ENCODE results near the gene TOM1L2.
"Not testable (repeated sequence)": the region's sequence is repeated elsewhere in the genome, so short reads cannot be mapped to it uniquely, and the experiment has no call there.

The TOM1L2 gene

DNA sequence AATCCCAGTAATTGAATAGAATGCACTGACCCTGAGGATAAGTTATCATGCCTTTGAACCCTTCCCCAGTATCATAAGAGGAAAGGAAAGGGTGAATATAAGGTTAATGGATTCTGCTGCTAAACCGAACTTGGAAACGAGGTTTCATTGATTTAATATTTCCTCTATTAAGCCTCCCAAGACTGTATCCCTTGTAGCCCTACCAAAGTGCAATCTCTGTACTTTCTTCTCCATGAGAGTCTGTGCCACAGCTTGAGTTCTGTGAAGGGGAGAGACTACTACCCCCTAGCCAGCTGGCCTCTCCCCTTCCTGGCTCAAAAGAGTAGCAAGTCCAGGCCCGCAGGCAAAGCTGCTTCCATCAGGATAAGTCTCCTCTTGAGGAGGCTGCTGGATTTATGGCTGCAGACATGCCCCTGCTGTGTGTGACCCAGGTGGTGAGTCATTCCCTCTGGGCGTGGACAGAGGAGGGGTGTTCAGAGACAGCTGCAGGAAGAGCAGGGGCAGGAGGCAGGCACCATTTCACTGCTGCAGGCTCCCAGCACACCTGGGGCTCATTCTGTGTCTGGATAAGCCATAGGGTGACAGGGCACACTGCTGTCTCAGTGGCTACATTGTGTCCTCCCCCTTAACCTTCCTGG lies 58.4 kb downstream of the TOM1L2 start:
- Histone ChIP-seq H3K4me1 (ENCODE audit: insufficient read depth, low read length) (0 out of 2 replicates have a peak, but pooled peaks cover under 1% of the 10 kb centered on the region), H3K27ac (ENCODE audit: low read length) (no peak overlapping the region), H3K9ac (ENCODE audit: low read depth, low read length) (no peak overlapping the region), H3K27me3 (ENCODE audit: insufficient read depth, low read length) (no peaks in the 10 kb centered on the region), H3K36me3 (ENCODE audit: insufficient read depth, low read depth, low read length) (no peaks in the 10 kb centered on the region), H3K4me3 (ENCODE audit: low read length) (no peak overlapping the region), H3K9me3 (ENCODE audit: insufficient read depth, low read depth, low read length) (no peaks in the 10 kb centered on the region)

DNA sequence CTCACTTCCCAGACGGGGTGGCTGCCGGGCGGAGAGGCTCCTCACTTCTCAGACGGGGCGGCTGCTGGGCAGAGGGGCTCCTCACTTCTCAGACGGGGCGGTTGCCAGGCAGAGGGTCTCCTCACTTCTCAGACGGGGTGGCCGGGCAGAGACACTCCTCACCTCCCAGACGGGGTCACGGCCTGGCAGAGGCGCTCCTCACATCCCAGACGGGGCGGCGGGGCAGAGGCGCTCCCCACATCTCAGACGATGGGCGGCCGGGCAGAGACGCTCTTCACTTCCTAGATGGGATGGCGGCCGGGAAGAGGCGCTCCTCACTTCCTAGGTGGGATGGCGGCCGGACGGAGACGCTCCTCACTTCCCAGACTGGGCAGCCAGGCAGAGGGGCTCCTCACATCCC lies 59.9 kb downstream of the TOM1L2 start:
- H3K27ac ChIP-seq (ENCODE audit: low read length); H3K36me3 ChIP-seq (ENCODE audit: insufficient read depth, low read depth, low read length); H3K9me3 ChIP-seq (ENCODE audit: insufficient read depth, low read depth, low read length); H3K4me1 ChIP-seq (ENCODE audit: insufficient read depth, low read length); H3K9ac ChIP-seq (ENCODE audit: low read depth, low read length); H3K4me3 ChIP-seq (ENCODE audit: low read length); H3K27me3 ChIP-seq (ENCODE audit: insufficient read depth, low read length): not testable (repeated sequence)

DNA sequence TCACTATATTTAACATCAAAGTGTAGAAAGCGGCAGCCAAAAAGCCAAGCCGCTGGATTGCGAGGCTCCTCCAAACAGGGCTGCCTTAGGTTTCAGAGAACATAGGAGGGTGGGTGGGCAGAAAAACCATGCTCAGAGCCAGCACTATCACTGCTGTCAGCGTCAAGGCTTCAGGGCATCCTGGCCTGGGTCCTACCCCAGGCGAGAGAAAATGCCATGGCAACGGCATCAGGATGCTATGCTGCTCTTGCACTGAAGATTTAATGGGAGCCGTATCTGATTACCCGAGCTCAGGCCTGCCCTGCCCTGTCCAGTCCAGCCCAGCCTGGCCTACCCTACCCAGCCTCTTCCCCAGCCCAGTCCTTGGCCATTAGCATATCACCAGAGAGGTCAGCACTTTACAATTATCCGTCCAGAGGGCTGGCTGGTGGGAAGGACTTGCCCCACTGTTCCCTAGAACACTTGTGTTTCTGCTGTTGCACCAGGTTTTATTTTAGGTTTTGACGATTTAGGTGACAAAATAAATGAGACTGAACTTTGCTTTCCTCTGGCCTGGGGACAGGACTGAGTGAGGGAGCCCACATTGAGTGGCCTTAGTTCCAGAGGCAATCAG lies 61.1 kb downstream of the TOM1L2 start:
- no peak overlapping the region for H3K27ac ChIP-seq (ENCODE audit: low read length)
- no peaks in the 10 kb centered on the region for H3K9me3 ChIP-seq (ENCODE audit: insufficient read depth, low read depth, low read length)

DNA sequence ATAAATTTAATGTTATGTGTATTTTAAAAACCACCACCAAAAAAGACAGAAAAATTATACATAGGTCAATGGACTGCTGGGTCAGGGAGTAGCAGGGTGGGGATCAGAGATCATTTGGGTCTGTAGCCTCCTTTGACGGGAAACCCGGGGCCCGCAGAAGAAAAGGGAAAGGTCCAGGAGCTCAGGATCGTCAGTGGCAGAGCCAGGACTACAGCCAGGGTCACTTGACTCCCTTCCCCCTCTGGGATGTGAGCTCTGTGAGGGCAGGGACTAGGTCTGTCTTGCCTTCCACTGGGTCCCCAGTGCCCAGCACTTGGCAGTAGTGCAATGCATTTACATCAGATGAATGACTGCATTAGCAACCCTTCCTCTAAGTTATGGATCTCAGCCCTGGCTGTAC lies 62.1 kb downstream of the TOM1L2 start:
- Histone ChIP-seq H3K27me3 (ENCODE audit: insufficient read depth, low read length) (no peaks in the 10 kb centered on the region), H3K4me3 (ENCODE audit: low read length) (no peak overlapping the region), H3K4me1 (ENCODE audit: insufficient read depth, low read length) (no peaks in the 10 kb centered on the region; the same call in 1 of the 2 replicates), H3K9ac (ENCODE audit: low read depth, low read length) (no peak overlapping the region), H3K27ac (ENCODE audit: low read length) (no peak overlapping the region), H3K9me3 (ENCODE audit: insufficient read depth, low read depth, low read length) (no peaks in the 10 kb centered on the region), H3K36me3 (ENCODE audit: insufficient read depth, low read depth, low read length) (no peaks in the 10 kb centered on the region)

More for the DNA sequence above, 61.1 kb downstream of the TOM1L2 start:
- no peaks in the 10 kb centered on the region for H3K27me3 ChIP-seq (ENCODE audit: insufficient read depth, low read length)
- no peaks in the 10 kb centered on the region for H3K36me3 ChIP-seq (ENCODE audit: insufficient read depth, low read depth, low read length)
- H3K4me3 ChIP-seq (ENCODE audit: low read length), result no peak overlapping the region
- no peaks in the 10 kb centered on the region; the same call in 1 of the 2 replicates for H3K4me1 ChIP-seq (ENCODE audit: insufficient read depth, low read length)
- no peak overlapping the region for H3K9ac ChIP-seq (ENCODE audit: low read depth, low read length)

DNA sequence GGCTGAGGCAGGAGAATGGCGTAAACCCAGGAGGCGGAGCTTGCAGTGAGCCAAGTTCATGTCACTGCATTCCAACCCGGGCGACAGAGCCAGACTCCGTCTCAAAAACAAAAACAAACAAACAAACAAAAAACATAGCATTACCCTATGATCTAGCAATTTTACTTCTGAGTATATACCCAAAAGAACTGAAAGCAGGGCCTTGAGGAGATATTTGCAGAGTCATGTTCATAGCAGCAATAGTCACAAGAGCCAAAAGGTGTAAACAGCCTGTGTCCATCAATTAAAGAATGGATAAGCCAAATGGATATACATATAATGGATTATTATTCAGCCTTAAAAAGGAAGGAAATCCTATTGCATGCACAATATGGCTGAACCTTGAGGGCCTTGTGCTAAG lies 63.1 kb downstream of the TOM1L2 start:
- Histone ChIP-seq H3K4me3 (ENCODE audit: low read length) (no peak overlapping the region), H3K9me3 (ENCODE audit: insufficient read depth, low read depth, low read length) (no peaks in the 10 kb centered on the region), H3K4me1 (ENCODE audit: insufficient read depth, low read length) (no peaks in the 10 kb centered on the region; the same call in 1 of the 2 replicates), H3K9ac (ENCODE audit: low read depth, low read length) (no peak overlapping the region), H3K27me3 (ENCODE audit: insufficient read depth, low read length) (no peaks in the 10 kb centered on the region), H3K36me3 (ENCODE audit: insufficient read depth, low read depth, low read length) (no peaks in the 10 kb centered on the region), H3K27ac (ENCODE audit: low read length) (no peak overlapping the region)

DNA sequence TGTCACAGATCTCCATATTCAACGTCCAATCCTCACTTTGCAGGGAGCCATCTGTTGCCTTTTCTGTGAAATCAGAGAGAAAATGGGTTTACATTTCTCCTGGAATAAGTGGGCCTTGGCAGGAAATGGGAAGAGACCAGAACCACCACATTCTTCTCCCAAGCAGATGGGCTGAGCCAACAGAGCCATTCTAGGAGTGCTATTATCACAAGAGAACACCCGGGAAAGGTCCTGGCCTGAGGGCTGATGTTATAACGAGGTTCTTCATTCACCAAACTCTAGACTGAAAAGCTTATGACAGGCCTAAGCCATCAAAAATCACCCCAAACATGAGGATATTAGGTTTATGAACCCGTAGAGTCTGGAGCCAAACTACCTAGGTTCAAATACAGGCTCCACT lies 64.7 kb downstream of the TOM1L2 start:
- Histone ChIP-seq H3K9ac (ENCODE audit: low read depth, low read length) (no peak overlapping the region), H3K4me3 (ENCODE audit: low read length) (no peak overlapping the region), H3K4me1 (ENCODE audit: insufficient read depth, low read length) (no peaks in the 10 kb centered on the region; the same call in 1 of the 2 replicates), H3K27ac (ENCODE audit: low read length) (no peak overlapping the region), H3K27me3 (ENCODE audit: insufficient read depth, low read length) (no peaks in the 10 kb centered on the region), H3K9me3 (ENCODE audit: insufficient read depth, low read depth, low read length) (no peaks in the 10 kb centered on the region), H3K36me3 (ENCODE audit: insufficient read depth, low read depth, low read length) (no peaks in the 10 kb centered on the region)

DNA sequence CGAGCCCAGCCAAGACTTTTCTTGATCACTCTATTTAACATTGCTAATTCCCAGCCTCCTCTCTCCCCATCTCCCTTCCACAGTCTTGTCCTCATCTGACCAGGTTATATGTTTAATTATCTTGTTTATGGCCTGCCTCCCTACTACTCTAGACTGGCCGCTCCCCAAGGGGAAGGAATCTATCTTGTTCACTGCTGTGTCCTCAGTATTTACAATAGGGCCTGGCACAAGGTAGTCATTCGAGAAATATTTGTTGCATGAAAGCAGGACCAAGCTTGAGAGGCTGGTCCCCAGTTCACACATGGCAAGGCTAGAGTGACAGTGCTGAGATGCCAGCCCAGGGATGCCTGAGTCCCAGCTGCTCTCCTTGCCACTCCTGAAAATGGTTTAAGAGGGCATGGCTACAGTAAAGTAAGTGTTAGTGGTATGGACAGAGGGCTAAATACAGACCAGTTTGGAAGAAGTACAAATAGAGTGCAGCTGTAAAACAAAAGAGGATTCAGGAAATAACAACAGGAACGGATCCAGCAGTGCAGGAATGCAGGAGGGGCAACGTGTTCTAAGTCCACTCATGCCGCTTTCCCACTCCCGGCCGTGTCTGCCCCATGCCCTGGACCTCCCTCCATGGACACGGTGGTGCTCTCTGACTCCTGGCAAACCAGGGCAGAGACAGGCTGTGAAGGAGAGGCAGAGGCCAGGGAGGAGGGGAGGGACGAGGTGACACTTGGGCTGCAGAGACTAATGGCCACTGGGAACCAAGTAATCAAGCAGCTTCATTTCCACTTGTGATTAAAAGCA lies 65.6 kb downstream of the TOM1L2 start:
- Histone ChIP-seq H3K4me1 (ENCODE audit: insufficient read depth, low read length) (no peaks in the 10 kb centered on the region; the same call in 1 of the 2 replicates), H3K9me3 (ENCODE audit: insufficient read depth, low read depth, low read length) (no peaks in the 10 kb centered on the region), H3K27ac (ENCODE audit: low read length) (no peak overlapping the region), H3K27me3 (ENCODE audit: insufficient read depth, low read length) (no peaks in the 10 kb centered on the region), H3K9ac (ENCODE audit: low read depth, low read length) (no peak overlapping the region), H3K4me3 (ENCODE audit: low read length) (no peak overlapping the region), H3K36me3 (ENCODE audit: insufficient read depth, low read depth, low read length) (no peaks in the 10 kb centered on the region)

DNA sequence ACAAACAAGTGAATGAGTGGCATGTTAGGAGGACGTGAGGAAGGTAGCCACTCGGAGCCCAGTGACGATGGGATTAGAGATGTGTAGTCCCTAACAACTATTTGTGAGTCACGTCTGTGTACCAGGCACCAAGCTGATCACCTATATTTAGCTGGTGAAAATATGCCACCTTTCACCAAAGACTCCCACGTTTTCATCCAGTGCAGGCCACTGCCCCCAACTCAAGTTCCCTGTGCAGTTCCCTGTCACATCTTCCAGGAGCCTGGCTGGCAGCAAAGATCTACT lies 67.2 kb downstream of the TOM1L2 start:
- no peaks in the 10 kb centered on the region for H3K36me3 ChIP-seq (ENCODE audit: insufficient read depth, low read depth, low read length)
- no peaks in the 10 kb centered on the region; the same call in 1 of the 2 replicates for H3K4me1 ChIP-seq (ENCODE audit: insufficient read depth, low read length)
- H3K27me3 ChIP-seq (ENCODE audit: insufficient read depth, low read length), result no peaks in the 10 kb centered on the region
- no peak overlapping the region for H3K4me3 ChIP-seq (ENCODE audit: low read length)
- no peaks in the 10 kb centered on the region for H3K9me3 ChIP-seq (ENCODE audit: insufficient read depth, low read depth, low read length)
- H3K9ac ChIP-seq (ENCODE audit: low read depth, low read length), result no peak overlapping the region
- H3K27ac ChIP-seq (ENCODE audit: low read length), result no peak overlapping the region

DNA sequence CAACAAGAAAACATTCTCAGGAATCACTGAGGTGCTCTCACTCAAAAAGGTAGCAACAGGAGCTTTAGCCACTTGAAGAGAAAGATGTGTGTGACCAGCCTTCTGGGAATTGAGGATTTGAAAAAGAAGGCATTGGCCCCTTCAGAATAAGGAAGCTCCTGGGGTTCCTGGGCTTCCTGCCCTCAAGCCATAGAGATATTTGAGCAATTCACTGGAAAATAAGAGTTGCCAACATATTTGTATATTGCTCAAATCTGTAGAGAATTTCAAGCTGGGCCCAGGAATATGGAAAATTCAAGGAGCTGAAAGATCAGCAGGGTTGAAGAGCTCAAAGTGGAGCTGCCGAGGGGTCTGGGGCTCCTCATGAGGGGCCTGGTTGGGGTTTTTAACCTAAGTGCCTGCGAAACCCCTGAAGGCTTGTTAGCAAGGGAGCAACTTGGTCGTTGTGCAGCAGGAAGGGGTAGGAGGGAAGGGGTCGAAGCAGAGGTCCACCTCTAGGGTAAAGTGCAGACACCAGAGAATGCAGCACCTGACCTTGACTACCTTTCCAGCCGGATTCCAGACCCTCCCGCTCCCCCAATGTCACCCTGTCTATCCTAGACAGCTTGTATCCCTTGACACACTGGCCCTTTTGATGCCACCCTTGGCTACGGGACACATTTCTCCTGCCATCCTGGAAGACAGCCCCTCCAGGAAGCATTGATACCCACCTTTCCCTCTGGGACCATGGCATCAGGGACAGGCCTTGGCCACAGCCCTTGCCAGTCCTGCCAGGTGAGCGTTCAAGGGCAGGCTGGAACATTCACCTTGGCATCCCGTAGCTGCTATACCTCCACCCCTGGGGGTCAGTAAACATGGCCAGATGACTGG lies 67.8 kb downstream of the TOM1L2 start:
- no peaks in the 10 kb centered on the region for H3K27me3 ChIP-seq (ENCODE audit: insufficient read depth, low read length)
- H3K9ac ChIP-seq (ENCODE audit: low read depth, low read length), result no peak overlapping the region
- H3K4me3 ChIP-seq (ENCODE audit: low read length), result no peak overlapping the region
- H3K27ac ChIP-seq (ENCODE audit: low read length), result no peak overlapping the region
- H3K36me3 ChIP-seq (ENCODE audit: insufficient read depth, low read depth, low read length), result no peaks in the 10 kb centered on the region
- H3K4me1 ChIP-seq (ENCODE audit: insufficient read depth, low read length), result no peaks in the 10 kb centered on the region; the same call in 1 of the 2 replicates
- H3K9me3 ChIP-seq (ENCODE audit: insufficient read depth, low read depth, low read length), result no peaks in the 10 kb centered on the region

DNA sequence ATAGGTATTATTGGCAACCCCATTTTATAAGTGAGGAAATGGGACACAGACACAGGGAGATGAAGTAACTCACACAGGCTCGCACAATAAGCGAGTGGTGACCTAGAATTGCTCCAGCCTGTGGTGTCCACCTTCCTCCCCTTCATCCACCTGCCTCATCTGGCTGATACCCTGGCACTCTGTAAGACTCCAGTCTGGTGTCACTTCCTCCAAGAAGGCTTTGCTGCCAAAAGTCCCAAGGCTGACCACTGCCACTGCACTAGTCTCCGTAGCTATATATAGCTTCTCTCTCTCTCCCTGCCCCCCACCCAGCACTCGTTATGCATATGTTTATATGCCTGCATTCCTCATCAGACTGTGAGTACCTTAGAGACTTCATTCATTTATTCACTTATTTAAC lies 69.3 kb downstream of the TOM1L2 start:
- H3K27me3 ChIP-seq (ENCODE audit: insufficient read depth, low read length), result no peaks in the 10 kb centered on the region
- H3K9ac ChIP-seq (ENCODE audit: low read depth, low read length), result no peak overlapping the region
- H3K9me3 ChIP-seq (ENCODE audit: insufficient read depth, low read depth, low read length), result no peaks in the 10 kb centered on the region
- H3K27ac ChIP-seq (ENCODE audit: low read length), result no peak overlapping the region
- no peak overlapping the region for H3K4me3 ChIP-seq (ENCODE audit: low read length)
- no peaks in the 10 kb centered on the region for H3K36me3 ChIP-seq (ENCODE audit: insufficient read depth, low read depth, low read length)
- H3K4me1 ChIP-seq (ENCODE audit: insufficient read depth, low read length), result no peaks in the 10 kb centered on the region; the same call in 1 of the 2 replicates

DNA sequence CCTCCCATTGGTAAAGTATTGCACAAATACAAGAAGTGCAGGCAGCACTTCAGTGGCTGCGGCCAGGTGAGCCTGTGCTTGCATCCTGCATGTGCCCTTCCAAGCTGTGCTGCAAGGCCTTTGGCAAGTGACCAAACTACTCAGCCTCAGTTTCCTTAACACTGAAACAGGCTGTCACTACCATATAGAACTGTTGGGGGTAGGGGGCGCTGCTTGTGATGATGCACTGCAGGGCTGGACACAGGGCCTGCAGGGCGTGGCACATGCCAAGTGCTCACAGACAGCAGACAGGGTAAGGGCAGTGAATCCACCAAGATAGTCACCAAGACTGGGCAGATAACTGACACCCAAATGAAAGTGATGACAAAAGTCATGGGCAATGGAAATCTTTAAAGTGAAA lies 69.8 kb downstream of the TOM1L2 start:
- Histone ChIP-seq H3K4me3 (ENCODE audit: low read length) (no peak overlapping the region), H3K27ac (ENCODE audit: low read length) (no peak overlapping the region), H3K9ac (ENCODE audit: low read depth, low read length) (no peak overlapping the region), H3K27me3 (ENCODE audit: insufficient read depth, low read length) (no peaks in the 10 kb centered on the region), H3K9me3 (ENCODE audit: insufficient read depth, low read depth, low read length) (no peaks in the 10 kb centered on the region), H3K4me1 (ENCODE audit: insufficient read depth, low read length) (no peaks in the 10 kb centered on the region; the same call in 1 of the 2 replicates), H3K36me3 (ENCODE audit: insufficient read depth, low read depth, low read length) (no peaks in the 10 kb centered on the region)
